Activated CD4-positive, alpha-beta T cell treated with anti-CD3 and anti-CD28 coated beads, Interleukin-2, amount 50 U/mL, for 4 hours (primary cell): ENCODE measurements around the gene NFYB.
"Not testable (repeated sequence)": the region's sequence is repeated elsewhere in the genome, so short reads cannot be mapped to it uniquely, and the experiment has no call there.

Source experiments
- DNase-seq, 2 experiments: peaks; one replicate each; pipeline ENCODE4 v3.0.0-alpha.2; 2020

Gene NFYB

GRCh38 chr12:104137902-104138796 lies at the start of gene NFYB:
TSS of gene NFYB (minus strand) at chr12:104138210. CDS start at chr12:104135453, 2,757 bp downstream.
- DNase-seq, result peak; percentile 84 to 85

DNA sequence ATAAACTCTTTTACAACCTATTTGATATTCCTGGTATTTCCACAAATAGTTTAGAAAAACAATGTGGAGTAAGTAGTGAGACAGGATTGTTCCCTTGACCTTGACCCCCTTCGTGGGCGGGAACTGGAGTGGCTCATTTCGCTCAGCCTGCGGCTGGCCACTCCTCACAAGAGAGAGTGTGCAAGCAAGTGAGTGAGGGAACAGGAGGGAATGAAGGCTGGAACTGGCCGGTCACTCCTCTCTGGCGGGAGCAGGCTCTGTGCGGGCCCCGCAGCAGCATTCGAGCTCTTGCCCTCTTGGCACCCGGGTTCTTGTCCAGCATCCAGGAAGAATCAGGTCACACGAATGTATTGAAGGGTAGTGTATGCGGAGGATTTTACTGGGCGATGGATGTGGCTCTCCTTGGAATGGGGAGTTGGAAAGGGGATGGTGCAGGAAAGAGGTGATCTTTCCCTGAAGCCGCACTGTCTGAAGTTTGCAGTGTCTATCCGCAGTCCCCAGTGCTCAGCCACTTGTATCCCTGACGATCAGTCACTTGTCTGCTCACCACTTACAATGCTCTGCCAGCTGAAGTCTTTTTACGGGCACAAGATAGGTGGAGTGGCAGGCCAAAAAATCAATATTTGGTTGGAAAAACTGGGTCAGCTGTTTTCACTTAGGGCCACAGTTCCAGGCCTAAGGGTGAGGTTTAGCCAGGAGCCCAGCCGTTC lies 49.6 kb upstream of the NFYB start:
- DNase-seq, result no peak

DNA sequence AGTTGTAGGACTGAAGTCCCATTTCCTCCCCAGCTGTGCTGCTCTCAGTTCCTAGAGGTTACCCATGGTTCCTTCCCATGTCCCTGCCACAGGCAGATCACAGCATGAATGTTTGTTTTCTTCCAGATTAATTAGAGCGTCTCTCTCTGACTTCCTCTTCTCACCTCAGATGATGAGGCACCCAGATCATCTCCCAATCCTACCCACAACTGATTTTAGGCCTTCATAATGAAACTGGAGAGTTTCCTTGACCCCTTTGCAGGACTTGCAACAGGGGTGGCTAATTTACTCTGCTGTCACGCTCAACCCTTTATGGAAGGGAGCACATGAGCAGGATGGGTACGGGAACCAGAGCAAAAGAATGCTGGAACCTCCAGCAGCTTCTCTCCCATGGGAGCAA lies 45.4 kb upstream of the NFYB start:
- DNase-seq, result no peak

DNA sequence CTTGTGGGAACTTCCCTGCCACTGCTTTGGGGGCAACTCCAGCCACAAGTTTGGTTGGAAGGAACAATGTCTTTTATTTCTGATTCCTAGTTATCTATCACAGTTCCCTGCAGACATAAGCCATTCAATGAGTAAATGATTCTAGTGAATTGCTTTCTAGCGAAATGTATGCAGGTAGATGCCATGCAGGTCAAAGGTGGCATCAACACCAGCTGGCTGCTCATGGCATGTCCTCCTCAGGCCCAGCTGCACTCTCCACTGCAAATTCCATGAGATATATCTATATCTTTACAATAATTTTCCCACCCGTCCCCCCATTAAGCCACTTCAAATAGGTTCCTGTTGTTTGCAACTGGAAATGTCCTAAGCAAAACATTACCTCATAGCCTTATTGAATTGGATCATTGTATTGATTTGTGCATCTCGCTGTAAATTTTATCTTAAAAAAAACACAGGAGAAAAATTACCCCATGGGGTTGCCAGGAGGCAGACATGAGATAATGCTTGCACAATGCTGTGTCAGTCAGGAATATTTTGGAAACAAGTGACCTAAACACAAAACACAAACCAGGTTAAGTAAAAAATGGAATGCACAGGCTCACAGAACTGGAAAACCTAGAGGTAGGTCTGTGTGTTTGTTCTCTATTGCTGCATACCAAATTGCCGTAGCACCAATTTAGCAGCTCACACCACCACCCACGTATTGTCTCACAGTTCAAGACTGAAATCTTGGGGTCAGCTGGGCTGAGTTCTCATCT lies 44.8 kb upstream of the NFYB start:
- no peak for DNase-seq

DNA sequence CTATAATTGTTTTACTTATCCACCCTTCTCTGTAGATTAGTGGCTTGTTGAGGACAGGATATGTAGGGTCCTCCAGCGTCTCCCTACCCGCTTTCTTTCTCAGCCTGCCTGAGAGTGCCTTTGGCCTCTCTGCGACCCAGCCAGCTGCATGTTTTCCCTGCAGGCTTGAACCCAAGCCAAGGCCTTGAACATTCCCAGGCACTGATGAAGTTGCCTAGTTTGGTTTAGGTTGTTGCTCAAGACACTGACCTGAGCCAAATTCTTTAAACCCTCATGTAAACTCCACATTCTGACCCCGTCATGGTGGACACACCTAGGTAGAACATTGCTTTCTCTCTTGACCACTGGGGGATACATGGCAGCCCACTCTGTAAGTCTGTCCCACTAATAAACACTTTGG lies 44.1 kb upstream of the NFYB start:
- no peak for DNase-seq

DNA sequence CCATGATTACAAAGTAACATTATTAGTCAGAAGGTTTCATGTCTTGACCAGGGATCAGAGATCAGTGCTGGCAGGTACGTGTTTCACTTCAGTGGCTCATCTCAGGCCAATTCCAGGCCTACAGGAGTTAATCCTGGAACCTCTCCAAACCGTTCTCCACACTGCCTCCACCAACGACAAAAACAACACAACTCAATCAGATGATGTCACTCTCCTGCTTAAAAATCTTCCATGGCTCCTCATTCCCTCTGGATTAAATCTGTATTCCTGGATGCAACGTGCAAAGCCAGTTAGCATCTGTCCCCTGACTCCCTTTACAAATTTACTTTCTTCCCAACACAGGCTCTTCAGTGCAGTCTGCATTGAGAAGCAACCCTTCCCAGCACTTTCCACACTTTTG lies 43.3 kb upstream of the NFYB start:
- no peak for DNase-seq

DNA sequence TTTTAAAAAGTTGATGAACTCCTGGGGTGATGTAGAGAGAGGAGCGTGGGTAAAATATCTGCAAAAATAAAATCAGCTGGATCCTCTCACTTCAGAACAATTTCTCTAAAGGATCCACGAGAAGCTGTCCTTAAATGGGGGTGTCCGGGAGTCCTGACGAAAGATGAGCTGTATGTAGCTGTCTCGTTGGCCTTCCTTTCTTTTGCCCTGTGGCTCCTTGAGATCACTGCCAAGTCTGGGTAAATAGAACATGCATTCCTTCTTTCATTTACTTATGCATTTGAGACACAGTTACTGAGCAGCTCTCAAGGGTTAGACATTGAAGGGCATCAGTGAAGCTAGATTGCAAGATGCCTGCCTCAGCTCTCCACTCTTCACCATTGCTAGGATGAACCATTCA lies 42.4 kb upstream of the NFYB start:
- DNase-seq, result no peak

- DNase-seq, result no peak
Observed at GRCh38 chr12:104177663-104178501, 39.9 kb upstream of the NFYB start.

DNA sequence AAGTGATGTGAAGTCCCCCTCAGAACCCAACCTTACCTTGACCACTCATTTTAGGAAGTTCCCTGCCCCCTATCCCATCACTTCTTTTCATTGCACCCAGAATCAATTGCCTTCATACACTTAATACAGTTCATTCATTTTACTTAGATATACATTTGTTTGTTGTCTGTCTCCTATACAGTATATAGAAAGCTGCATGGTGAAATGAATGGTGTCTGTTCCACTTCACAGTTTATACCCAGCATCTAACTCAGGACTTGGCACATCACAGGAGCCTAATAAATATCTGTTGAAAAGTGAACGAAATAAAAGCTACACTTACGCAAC lies 39.3 kb upstream of the NFYB start:
- DNase-seq, result no peak

GRCh38 chr12:104175726-104176247 lies 37.8 kb upstream of the NFYB start:
- no peak for DNase-seq

DNA sequence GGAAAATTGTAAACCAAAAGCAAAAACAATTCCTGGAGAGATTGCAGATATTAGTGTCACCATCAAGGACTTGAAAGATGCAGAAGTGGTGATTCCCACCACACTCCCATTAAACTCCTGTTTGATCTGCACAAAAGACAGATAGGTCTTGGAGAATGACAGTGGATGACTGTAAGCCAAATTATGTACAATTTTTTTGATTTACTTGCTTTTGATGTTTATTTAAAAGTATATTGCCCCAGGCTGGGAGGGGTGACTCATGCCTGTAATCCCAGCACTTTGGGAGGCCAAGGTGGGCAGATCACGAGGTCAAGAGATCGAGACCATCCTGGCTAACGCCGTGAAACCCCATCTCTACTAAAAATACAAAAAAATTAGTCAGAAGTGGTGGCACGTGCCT lies 35.8 kb upstream of the NFYB start:
- not testable (repeated sequence) for DNase-seq

- DNase-seq, result no peak
Observed at GRCh38 chr12:104172570-104172947, 34.5 kb upstream of the NFYB start.

DNA sequence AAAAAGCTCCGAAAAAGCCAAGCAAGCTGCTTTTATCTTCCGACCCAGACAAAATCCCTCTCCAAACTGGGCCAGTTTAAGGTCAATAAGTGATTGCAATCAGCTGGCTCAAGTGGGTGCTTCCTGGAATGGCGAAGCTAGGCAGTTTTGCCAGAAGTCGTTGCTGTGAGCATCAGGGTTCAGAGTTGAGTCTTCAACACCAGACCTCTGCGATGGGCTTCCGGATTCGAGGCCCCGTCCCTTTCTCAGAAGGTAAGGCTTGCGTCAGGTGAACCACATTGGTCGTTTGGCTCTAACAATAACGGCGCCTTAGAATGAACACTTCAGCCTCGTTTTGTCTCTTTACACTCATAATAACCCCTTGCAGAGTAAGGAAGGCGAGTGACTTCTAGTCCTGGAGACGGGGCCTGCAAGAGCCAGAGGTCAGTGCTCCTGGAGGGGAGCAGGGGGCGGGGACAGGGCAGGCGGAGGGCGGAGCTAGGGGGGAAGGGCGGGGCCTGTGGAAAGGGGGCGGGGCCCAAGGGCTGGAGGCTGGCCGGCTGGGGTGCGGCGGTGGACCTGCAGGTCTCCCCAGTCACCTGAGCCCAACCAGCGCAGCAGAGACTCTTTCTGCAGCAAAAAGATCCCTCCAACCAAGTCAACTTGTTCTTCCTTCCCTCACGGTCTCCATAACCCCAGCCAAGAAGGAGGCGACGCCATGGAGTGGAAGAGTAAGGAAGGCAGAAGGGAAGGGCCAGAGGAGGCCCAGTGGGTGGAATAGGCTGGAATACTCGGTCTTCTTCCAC lies 34.0 kb upstream of the NFYB start:
- DNase-seq, result no peak

DNA sequence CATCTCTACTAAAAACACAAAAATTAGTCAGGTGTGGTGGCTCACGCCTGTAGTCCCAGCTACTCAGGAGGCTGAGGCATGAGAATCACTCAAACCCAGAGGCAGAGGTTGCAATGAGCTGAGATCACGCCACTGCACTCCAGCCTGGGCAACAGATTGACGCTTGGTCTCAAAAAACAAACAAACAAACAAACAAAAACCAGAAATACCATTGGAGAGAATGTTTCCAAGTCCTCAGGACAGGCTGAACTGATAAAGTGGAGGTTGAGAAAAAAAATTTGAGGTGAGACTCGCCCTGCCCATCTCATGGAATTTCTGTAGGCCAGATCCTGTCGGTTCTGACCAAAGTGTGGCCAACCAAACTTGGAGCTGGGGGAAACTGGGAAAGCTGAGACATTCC lies 30.6 kb upstream of the NFYB start:
- DNase-seq, result no peak

GRCh38 chr12:104167519-104168458 lies 29.8 kb upstream of the NFYB start:
- no peak for DNase-seq

DNA sequence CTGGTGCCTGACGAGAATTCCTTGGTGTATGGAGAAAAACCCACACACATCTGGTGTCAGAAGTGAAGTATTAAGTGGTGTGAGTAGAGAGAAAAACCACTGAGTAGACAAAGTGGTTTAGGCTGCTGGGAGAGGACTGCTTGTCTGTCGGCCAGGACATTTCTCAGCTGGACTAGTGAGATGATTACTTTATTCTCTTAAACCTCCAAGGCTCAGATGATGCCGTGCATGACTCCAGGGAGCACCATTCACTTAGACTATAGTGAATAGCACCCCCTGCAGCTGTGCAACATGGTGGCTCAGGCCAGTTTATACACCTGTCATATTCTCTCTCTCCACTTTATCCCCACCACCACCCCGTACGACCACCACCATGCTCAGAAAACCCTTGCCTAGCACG lies 28.5 kb upstream of the NFYB start:
- DNase-seq, result no peak

GRCh38 chr12:104165801-104166200 lies 27.8 kb upstream of the NFYB start:
- no peak for DNase-seq

DNA sequence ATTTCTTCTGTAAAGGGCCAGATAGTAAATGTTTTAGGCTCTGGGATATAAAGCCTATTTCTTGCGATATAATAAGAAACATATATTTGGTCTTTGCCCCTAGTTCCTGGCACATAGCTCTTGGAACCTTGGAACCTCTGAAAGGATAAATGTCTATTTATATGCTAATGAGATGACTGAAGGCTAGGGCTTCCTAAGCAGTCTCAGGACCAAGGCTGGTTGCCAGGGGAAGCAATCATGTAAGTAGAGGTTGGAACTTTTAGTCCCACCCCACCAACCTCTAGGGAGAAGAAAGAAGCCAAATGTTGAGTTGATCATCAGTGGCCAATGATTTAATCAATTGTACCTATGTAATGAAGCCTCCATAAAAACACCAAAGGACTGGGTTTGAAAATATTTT lies 26.6 kb upstream of the NFYB start:
- DNase-seq, result no peak

DNA sequence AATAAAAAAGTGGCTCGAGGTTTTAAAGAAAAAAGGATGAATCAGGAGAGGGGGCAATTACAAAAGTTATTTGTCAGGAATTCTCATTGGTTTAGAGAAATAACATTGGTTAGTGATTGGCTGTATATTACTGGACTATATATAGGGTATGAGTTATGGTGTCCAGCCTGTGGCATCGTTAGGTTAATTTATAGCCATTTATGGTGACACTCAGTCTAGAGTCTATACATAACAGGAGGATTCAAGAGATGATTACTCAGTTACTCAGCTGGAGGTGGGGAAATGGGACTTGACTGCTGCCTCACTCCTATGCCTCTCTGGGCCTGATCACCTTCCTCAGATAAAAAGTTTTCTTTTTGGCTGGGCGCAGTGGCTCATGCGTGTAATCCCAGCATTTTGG lies 25.6 kb upstream of the NFYB start:
- DNase-seq, result no peak

GRCh38 chr12:104163028-104163427 lies 25.0 kb upstream of the NFYB start:
- not testable (repeated sequence) for DNase-seq
